ENCODE results near the gene LAMC1.

GRCh38 chr1:182998482-182998881 is 24.7 kb upstream of the LAMC1 start:
- TF ChIP-seq EZH2 (IDR thresholded peaks at IDR 0.05; ENCODE audit: low read depth, unreplicated experiment) (no peak), CTCF (conservative IDR thresholded peaks at IDR 0.05; ENCODE audit: low read depth in 2 of 2) (no peak), STAT1 (IDR thresholded peaks at IDR 0.05; ENCODE audit: unreplicated experiment) (no peak), REST (IDR thresholded peaks at IDR 0.05; ENCODE audit: unreplicated experiment) (no peak), EZH2phosphoT487 (IDR thresholded peaks at IDR 0.05; ENCODE audit: unreplicated experiment) (no peak), POLR2AphosphoS5 (IDR thresholded peaks at IDR 0.05; ENCODE audit: low read depth) (no peak), ETS1 (IDR thresholded peaks at IDR 0.05) (no peak), CREB1 (CRISPR knock-in tag; IDR thresholded peaks at IDR 0.05; ENCODE audit: low read depth) (no peak), NANOG (IDR thresholded peaks at IDR 0.05; ENCODE audit: borderline replicate concordance) (no peak), ZNF114 (CRISPR knock-in tag; IDR thresholded peaks at IDR 0.05) (no peak), ZNF331 (CRISPR knock-in tag; IDR thresholded peaks at IDR 0.05; ENCODE audit: low read depth) (no peak), JUNB (IDR thresholded peaks at IDR 0.05; ENCODE audit: unreplicated experiment) (no peak)

Data from GM23338 (cell line).